Right ventricle myocardium superior (tissue), 1 donor: ENCODE data around the gene PRDM16. TPM values are rescaled to one million over a fixed set of nuclear protein-coding genes. Genes with fewer than 3 reads are reported as not detected.

ENCODE experiments used
- ATAC-seq: fragments of 200-7000 bp; cut with Tn5 transposase; one replicate; pipeline ENCODE4 v1.9.1; 2020; ENCODE audit warnings: mild to moderate bottlenecking; ENCODE audit not compliant: poor library complexity
- DNase-seq: peaks from one replicate; pipeline ENCODE4 v3.0.0-alpha.2; 2020
- intact Hi-C: fragments of 100-400 bp; cut with DNase I; formaldehyde crosslinking; loops from one replicate; pipeline ENCODE4 v1.11.2; 2022
- total RNA-seq: library from RNA; stranded (reverse); fragmentation: NEBNext Ultra II Directional; extraction: Animal tissue kit (Norgen Biotek cat#: 25700); gene quantifications from one replicate; pipeline ENCODE4 v1.2.1, GENCODE V29; 2021
- donor health status: DM: no; HTN: yes; CAD: no; lungs with severe emphysema.

Gene PRDM16
- total RNA-seq, 1 donor from 2014 or later: 14.2 TPM

DNA sequence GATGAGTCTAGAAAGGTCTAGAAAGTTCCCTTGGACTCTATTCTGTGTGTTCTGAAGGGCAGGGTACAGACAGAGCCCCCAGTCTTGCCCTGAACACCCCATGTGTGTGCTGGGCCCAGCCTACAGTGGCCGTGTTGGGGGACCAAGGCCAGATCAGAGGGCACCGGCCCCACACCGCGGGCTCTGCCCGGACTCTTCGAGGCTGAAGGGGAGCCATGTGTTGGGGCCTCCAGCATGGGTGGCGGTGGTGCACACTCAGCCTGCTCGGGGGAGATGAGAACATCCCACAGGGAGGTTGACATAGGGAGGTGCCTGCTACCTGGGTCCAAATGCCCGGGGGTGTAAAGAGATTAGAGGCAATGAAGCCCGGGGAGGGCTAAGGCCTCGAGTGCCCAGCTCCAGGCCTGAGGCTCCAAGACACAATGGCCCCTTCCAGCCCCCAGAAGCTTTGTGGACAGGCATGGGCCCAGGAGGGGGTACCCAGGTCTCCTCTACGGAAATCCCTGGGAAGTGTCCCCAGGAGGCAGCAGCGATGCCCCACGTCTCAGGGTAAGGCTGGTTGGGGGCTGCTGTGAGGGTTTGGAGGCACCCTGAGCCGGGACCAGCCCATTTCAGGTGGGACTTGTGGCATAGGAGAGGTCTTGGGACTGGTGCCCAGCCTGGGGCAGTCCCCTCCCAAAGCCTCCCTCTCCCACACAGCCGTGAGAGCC is 397.5 kb downstream of the PRDM16 start:
- no peak for ATAC-seq
- intact Hi-C loops: no loop called here
- peak; percentile 24 for DNase-seq

DNA sequence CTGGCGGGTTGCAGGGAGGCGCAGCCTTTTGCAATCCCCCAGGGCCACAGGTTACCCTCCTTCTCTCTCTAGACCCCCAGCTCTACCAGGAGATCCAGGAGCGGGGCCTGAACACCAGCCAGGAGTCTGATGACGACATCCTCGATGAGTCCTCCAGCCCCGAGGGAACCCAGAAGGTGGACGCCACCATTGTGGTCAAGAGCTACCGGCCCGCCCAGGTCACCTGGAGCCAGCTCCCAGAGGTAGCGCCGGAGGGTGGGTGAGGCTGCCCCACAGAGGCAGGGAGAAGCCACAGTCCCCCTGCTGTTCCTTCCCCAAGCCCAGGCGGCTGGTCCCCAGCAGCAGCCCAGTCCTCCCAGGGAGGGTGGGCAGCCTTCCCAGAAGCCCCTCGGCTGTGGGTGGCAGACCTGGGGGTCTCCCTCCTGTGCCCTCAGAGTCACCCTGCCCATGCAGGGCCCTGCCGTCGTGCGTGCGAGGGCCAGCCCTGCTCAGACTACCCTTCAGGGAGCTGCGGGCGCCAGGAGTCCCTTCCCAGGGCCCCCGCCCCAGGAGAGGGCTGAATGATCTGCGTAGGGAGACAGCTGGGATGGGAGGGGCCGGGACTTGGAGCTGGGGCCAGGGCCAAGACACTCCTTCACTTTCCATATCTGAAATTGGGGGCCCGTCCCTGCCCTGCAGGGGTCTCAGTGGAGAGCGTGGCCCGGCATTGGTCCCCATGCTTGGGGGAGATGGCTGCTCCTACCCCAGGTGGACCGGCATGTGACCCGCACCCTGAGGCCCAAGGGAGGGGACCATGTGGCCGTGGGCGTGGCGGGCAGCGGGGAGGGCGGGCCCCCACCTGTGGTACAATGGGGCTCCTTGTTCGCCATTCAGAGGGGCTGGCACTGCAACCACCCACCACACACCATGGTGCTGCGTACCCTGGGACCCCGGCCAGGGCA is 398.4 kb downstream of the PRDM16 start:
- intact Hi-C loops: no loop called here
- DNase-seq: peak; percentile 32
- no peak for ATAC-seq

DNA sequence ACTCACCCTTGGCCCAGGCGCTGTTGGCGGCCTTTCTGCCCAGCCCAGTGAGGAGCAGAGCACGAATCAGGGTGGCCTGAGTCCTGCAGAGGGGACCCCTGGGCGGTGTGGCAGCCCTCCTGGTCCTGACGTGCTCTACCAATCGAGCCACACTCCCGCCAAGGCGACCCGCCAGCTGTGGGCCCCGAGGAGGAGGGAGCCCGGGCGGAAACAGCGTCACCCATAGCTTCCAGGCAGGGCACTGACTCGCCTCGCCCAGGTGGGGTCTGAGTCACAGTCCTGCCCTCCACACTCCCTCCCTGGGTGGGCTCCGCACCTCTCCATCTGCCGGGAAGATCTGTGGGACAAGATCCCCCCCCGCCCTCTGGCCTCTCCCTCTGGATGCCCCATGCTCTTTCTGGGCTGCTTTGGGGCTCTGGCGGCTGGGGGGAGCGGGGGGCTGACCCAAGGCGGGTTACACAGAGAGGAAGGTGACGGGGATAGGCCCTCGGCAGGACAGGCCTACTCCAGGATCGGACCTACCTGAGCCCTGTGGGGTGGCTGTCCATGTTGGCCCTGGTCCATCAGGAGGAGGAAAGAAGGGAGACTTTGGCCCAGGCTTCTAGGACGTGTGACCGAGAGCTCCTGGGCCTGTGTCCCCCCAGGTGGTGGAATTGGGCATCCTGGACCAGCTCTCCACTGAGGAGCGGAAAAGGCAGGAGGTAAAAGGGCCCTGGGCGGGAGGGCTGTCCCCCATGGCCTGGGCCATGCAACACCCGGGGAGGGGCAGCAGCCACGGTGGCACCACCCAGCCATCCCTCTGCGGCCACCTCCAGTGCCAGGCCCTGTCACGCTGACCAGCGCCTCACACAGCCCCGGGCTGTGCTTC is 399.5 kb downstream of the PRDM16 start:
- no peak for ATAC-seq
- DNase-seq: peak; percentile 30
- intact Hi-C loops: no loop called here

DNA sequence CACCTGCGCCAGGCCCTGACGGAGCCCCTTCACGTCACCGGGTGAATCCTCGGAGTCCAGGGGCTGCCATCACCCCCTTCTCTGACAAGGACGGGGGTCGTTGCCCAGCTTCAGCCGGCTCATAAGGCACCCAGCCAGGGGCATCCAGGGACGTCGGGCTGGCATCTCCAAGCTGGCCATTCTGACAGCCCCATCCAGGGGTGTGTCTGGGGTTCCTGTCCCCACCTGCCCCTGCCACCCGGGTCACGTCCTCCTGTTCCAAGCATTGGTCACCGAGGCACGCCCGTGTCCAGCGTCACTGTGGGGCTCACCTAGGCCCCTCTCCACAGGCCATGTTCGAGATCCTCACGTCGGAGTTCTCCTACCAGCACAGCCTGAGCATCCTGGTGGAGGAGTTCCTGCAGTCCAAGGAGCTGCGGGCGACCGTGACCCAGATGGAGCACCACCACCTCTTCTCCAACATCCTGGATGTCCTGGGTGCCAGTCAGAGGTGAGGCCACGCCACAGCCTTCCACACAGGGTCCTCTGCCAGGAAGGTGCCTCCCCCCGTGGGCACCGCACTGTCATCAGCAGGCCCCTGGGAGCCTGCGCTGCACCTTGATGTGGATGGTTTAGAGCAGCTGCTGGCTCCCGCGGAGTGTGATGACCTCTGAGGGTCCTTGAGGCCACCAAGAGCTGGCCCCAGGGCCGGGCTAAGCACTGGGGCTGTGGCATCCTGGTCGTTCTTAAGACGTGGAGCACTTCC is 400.3 kb downstream of the PRDM16 start:
- ATAC-seq (no peak), DNase-seq (peak; percentile 33)
- intact Hi-C loops: no loop called here

DNA sequence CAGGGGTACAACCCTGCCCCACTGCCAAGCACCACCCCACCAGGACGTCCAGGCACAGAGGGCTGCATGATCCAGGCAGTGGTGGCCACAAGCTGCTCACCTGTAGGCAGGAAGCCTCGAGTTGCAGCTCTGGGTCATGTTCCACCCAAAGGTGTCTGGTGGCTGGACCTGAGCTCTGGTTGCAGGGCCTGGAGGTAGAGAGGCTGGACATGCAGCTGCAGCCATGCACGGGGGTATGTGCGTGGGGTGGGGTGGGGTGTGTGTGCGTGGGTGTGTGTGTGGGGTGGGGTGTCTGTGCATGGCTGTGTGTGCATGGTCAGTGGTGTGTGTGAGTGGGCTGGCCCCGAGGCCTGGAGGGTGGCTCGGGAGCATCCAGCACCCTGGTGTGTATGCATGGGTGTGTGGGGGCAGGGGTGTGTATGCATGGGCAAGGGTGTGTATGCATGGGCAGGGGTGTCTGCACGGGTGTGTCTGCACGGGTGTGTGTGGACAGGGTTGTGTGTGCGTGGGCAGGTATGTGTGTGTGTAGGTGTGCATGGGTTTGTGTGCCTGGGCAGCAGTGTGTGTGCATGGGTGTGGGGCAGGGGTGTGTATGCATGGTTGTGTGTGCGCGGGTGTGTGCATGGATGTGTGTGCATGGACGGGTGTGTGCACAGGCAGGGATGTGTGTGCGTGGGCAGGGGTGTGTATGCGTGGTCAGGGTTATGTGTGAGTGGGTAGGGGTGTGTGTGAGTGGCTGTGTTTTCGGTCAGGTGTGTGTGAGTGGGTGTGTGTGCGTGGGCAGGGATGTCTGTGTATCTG is 401.0 kb downstream of the PRDM16 start:
- ATAC-seq: no peak
- DNase-seq: peak; percentile 29
- intact Hi-C loops: no loop called here

DNA sequence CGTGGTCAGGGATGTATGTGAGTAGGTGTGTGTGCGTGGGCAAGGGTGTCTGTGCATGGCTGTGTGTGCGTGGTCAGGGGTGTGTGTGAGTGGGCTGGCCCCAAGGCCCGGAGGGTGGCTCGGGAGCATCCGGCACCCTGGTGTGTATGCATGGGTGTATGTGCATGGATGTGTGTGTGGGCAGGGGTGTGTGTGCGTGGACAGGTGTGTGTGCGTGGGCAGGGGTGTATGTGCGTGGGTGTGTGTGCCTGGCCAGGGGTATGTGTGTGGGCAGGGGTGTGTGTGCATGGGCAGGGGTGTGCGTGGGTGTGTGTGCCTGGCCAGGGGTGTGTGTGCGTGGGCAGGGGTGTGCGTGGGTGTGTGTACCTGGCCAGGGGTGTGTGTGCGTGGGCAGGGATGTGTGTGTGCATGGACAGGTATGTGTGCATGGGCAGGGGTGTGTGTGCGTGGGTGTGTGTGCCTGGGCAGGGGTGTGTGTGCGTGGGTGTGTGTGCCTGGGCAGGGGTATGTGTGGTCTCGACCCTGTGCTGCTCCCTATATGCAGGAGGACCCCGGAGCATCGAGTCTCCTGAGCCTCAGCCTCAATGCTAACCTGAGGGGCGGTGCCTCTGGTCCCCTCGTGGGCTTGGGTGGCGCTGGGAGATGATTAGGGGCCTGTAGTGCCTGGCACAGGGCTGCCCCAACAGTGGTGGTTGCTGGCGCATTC is 401.8 kb downstream of the PRDM16 start:
- intact Hi-C loops: no loop called here
- ATAC-seq (no peak), DNase-seq (peak; percentile 36)

DNA sequence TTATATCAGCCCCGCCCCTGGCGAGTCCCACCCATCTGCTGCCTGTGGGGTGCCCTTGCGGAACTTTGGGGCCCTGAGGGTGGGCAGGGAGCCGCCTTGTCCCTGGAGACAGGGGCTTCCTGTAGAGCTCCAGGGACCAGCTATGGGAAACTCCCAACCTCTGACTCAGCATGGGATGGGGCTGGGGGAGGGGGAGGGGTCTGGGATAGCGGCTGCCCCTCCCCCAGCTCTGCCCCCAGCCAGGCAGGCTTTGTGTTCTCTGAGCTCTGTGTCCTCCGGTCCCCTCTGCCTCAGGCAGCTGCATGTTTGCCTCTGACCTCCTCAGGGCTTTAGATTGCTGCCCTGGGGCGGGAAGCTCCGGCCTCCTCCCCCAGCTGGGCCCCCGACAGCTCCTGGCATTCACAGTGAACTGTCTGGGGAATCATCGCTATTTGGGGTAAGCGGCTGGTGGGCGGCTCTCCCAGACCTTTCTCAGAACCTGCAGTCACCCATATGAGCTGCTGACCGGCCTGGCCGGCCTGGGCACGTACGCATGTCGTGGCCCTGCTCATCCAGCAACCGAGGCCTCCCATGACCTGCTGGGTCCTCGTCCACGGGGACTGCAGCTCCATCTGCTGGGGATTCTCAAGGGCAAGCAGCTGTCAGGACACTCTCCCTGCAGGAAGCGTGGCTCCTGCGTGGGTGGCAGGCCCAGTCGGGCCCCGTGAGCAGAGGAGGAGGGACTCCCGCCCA is 402.5 kb downstream of the PRDM16 start:
- ATAC-seq (peak; percentile 83), DNase-seq (peak; percentile 72)
- intact Hi-C loops: no loop called here

DNA sequence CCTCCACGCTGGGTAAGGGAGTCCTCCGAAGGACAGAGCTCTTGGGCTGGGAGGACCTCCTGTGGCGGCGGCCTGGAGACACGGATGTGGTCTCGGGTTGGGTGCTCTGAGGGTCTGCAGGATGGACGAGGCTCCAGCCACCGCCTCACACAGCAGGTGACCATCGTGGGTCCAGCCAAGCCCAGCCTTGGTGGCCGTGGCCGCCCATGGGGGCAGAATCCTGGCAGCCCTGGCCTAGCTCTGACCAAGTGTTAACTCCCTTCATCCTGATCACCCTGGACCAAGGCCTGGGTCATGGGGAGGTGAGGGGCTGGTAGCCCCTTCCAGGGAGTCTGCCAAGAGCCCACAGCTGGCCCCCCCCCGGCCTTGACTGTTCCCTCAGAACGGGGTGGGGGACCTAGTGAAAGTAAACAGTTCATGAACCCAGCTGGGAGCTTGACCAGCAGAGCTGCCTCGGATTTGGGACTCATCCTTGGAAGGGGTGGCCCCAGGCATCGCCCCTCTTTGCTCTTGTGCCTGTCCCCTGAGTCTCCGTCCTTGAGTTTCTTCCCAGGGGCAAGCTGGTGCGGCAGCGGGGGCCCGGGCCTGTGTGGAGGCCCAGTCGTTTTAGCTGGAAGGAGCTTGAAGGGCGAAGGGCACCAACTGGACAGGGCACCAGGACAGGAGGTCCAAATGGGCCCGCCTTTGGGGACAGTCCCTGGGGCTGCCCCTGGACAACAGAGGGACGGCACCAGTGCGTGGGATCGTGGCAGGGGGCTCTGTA is 403.3 kb downstream of the PRDM16 start:
- no peak for ATAC-seq
- DNase-seq: no peak
- intact Hi-C loops: no loop called here

DNA sequence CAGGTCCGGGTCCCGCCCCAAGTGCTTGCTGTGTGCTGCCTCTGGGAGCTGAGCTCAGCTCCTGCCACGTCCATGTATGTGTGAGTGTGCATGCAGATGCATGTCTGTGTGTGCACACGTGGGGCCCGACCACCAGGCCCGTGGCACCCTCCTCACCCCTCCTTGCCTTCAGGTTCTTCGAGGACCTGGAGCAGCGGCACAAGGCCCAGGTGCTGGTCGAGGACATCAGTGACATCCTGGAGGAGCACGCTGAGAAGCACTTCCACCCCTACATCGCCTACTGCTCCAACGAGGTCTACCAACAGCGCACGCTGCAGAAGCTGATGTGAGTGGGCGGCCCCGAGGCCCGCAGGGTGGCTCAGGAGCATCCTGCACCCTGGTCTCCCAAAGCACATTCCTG is 403.9 kb downstream of the PRDM16 start:
- no peak for ATAC-seq
- DNase-seq: no peak
- intact Hi-C loops: no loop called here

DNA sequence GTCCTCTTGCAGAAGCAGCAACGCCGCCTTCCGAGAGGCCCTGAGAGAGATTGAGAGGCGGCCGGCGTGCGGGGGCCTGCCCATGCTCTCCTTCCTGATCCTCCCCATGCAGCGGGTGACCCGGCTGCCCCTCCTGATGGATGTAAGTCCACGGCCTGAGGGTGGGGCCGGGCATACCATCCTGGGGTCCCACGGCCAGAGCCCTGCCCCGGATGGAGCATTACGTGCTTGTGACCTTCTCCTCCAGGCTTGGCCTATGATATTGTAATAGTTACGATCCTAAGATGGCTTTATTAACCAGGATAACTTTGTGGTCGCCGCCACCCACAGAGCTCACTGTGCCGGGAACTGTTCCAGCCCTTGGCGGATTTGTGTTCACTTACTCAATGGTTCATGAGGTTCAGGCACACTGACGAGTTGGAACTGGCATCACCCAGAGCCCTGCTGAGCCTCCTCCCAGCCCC is 404.4 kb downstream of the PRDM16 start:
- intact Hi-C loops: no loop called here
- DNase-seq (no peak), ATAC-seq (no peak)

DNA sequence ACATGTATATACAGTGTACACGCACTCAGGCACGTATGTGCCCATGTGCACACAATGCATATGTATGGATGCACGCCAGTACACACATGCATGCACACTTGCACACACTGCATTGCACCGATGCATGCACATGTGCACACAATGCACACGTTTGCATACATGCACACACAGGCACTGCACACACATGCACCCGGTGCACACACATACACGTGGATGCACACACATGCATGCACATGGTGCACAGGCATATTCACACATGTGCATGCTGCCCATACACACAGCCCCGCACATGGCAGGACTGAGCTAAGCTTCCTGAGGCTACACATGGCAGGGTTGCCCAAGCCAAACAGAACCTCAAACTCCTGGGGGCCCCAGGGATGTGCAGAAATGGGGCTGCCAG is 405.0 kb downstream of the PRDM16 start:
- intact Hi-C loops: no loop called here
- DNase-seq (no peak), ATAC-seq (no peak)

DNA sequence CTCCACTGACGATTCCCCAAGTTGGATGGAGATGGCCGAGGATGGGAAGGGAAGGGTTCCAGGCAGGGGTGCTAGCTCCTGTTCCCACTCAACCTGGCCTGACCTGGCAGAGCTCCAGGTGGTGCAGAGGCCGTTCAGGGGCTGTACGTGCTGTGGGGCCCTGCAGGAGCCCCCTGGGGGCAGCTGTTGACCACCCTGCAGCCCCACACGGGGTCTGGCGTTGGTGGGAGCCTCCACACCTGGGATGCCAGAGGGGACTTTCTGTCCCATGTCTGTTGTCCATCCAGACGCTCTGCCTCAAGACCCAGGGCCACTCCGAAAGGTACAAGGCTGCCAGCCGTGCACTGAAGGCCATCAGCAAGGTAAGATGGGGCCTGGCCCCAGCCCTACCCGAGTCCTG is 405.4 kb downstream of the PRDM16 start:
- DNase-seq (no peak), ATAC-seq (no peak)
- intact Hi-C loops: no loop called here

DNA sequence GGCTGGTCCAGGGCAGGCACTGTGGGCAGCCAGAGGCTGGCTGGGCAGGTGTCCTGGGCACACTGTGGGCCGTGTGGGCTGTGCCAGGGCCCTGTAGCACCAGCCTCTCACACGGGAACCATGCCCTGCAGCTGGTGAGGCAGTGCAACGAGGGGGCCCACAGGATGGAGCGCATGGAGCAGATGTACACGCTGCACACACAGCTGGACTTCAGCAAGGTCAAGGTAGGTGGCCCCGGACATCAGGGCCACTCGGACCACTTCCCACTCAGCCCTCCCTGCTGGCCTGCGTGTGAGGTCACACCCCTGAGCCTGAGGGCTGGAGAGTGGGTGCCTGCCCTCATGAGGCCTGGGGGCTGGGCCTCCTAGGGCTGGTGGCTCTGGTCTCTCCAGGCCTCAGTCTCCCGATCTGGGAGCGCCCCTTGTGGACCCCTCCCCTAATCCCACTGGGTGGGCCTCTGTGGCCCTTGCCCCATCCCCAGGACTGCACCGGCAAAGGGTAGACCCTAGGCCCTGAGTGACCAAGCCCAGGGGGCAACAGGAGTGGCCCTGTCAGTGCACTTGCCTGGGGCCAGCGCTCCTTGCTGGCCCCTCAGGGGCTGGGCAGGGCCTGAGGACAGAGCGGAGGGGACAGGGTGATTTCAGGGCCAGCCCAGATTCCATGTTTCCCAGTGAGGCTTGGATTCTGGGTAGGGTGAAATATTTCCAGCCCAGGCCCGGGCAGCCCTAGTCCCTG is 407.0 kb downstream of the PRDM16 start:
- no peak for ATAC-seq
- intact Hi-C loops: no loop called here

DNA sequence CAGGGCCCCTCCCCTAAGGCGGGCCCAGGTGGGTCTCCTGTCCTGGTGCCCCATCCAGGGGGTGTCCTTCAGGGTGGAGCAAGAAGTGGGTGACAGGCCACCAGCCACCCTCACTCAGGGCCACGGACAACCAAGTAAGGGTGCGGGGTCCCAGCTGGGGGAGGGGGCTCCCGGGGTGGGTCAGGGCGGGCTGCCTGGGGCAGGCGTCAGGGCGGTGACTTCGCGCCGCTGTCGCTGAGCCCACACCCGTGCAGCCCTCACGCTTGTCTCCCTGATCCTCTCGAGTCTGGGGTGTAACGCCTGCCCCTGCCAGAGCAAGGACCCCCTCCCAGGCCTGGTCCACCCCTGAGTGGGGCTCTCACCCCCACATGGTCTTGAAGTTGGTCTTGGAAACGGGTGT is 407.7 kb downstream of the PRDM16 start:
- DNase-seq (no peak), ATAC-seq (no peak)
- intact Hi-C loops: no loop called here

More for the DNA sequence above, 407.0 kb downstream of the PRDM16 start:
- DNase-seq: no peak
